Mesodermal cell (in vitro differentiated cells): Measurements from ENCODE around the gene COL18A1.

Experiments used
- H3K27ac ChIP-seq: 2 replicates; pipeline ENCODE4 v1.7.0; 2013; ENCODE audit warnings: mild to moderate bottlenecking, low read depth, low read length, moderate library complexity; ENCODE audit not compliant: severe bottlenecking
- H3K36me3 ChIP-seq: 2 replicates; pipeline ENCODE4 v1.7.1; 2013; ENCODE audit warnings: mild to moderate bottlenecking, low read length, moderate library complexity; ENCODE audit not compliant: control insufficient read depth, insufficient read depth
- H3K4me1 ChIP-seq: one replicate; pipeline ENCODE4 v1.7.1; 2013; ENCODE audit warnings: mild to moderate bottlenecking, low read length; ENCODE audit not compliant: insufficient read depth, control insufficient read depth, poor library complexity, severe bottlenecking
- H3K4me3 ChIP-seq: 2 replicates; pipeline ENCODE4 v1.7.0; 2013; ENCODE audit warnings: low read length, control low read depth, mild to moderate bottlenecking; ENCODE audit not compliant: insufficient read depth, poor library complexity, severe bottlenecking; ENCODE audit errors: extremely low read depth
- H3K9me3 ChIP-seq: 2 replicates; pipeline ENCODE4 v1.7.1; 2013; ENCODE audit warnings: mild to moderate bottlenecking, low read length, moderate library complexity; ENCODE audit not compliant: control insufficient read depth
- WGBS, 2 experiments: methylation state at CpG; one replicate each; pipeline ENCODE4 v1.1.5; 2013; ENCODE audit warnings: missing lambda C conversion rate in 2 of 2; ENCODE audit not compliant: insufficient coverage in 2 of 2; 5-methylcytosine and 5-hydroxymethylcytosine counted together

The COL18A1 gene

DNA sequence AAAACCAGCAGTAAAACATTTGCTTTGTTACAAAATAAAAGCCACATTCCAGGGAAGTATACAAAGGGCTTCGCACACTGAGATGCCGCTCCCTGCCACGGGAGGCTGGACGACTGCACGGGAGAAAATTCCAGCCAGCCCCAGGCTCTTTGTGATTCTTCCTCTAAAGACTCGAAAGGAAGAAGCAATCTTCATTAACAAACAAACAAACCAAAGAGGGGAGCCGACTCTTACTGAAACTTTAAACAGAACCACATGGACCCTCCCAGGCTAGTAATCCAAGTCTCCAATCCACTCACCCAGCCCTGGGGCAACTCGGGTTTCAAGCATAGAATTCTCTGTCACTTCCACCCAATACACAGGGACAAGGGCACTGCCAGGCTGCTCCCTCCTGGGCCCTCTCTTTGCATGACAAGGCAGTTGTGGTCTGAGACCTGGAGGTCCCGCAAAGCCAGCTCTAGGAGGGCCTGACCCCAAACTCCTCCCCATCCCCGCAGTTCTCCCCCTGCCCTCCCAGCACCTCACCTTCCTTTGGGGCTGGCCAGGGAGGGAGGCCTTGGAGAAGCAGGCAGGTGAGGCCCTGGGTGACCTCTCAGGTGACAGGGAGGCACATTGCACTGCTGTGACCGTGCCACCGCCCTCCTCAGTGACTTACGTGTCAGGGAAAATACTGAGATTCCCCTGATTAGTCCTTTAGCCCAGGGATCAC, 26.6 kb upstream of the COL18A1 start:
- Histone ChIP-seq H3K4me1 (peaks cover 5% of the 10 kb centered on the region), H3K36me3 (no peaks in the 10 kb centered on the region), H3K4me3 (no peak overlapping the region), H3K9me3 (no peaks in the 10 kb centered on the region), H3K27ac (no peak overlapping the region)
- 37 to 46% methylated on average over 9 to 12 of the region's 13 CpGs for WGBS, 2 experiments

DNA sequence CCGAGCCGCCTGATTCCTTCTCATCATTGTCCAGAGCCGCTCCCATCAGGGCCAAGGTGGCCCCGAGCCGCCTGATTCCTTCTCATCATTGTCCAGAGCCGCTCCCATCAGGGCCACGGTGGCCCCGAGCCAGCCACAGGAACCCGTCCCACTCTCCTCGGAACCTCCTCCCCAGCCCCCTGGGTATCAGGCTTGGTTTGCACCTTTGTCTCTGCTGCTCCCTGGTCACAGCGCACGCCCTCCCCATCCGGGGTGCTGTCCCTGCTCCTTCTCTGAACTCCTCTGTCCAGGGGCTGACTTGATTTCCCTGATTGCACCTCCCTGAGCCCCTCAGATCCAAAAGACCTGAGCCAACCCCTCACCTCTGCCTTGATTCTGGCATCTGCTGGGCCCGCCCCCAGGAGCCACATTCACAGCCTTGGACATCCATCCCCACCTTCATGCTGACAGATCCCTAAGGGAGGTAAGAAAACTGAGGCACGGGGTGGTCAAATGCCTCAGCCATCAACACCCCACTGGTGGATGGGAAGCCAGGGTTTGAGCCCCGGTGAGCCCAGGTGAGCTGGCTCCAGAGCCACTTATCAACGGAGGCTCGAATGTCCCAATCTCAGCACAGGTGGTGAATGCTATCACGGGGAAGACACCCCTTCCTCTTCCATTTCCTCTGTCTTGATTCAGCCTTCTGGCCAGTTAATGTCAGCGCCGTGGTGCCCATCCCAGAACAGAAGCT, 25.6 kb upstream of the COL18A1 start:
- no peak overlapping the region for H3K27ac ChIP-seq
- H3K4me1 ChIP-seq: peaks cover 5% of the 10 kb centered on the region
- no peaks in the 10 kb centered on the region for H3K9me3 ChIP-seq
- WGBS, 2 experiments: 91 to 92% methylated on average over 15 of the region's 21 CpGs
- no peaks in the 10 kb centered on the region for H3K36me3 ChIP-seq
- H3K4me3 ChIP-seq: no peak overlapping the region

DNA sequence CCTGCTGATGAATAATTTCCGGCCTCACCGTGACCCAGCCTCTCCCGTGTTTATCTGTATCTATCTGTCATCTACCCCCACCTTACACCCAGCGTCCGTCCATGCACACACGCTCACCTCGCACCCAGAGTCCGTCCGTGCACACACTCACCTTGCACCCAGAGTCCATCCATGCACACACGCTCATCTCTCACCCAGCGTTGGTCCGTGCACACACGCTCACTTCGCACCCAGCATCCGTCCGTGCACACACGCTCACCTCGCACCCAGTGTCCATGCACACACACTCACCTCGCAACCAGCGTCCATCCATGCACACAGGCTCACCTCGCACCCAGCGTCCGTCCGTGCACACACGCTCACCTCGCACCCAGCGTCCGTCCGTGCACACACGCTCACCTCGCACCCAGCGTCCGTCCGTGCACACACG, 25.0 kb upstream of the COL18A1 start:
- whole genome bisulfite sequencing, 2 experiments: 93% methylated on average over 13 to 23 of the region's 35 CpGs
- Histone ChIP-seq H3K27ac (no peak overlapping the region), H3K36me3 (no peaks in the 10 kb centered on the region), H3K9me3 (no peaks in the 10 kb centered on the region), H3K4me1 (peaks cover 5% of the 10 kb centered on the region), H3K4me3 (no peak overlapping the region)

DNA sequence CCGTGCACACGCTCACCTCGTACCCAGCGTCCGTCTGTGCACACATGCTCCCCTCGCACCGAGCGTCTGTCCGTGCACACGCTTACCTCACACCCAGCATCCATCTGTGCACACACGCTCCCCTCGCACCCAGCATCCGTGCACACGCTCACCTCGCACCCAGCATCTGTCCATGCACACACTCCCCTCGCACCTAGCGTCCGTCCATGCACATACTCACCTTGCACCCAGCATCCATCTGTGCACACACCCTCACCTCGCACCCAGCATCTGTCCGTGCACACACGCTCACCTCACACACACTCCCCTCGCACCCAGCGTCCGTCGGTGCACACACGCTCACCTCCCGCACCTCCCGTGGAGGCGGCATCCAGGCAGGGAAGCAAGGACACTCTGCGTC, 24.4 kb upstream of the COL18A1 start:
- Histone ChIP-seq H3K27ac (no peak overlapping the region), H3K9me3 (no peaks in the 10 kb centered on the region), H3K4me3 (no peak overlapping the region), H3K4me1 (peaks cover 5% of the 10 kb centered on the region), H3K36me3 (no peaks in the 10 kb centered on the region)
- 95 to 97% methylated on average over 23 to 28 of the region's 30 CpGs for WGBS, 2 experiments

DNA sequence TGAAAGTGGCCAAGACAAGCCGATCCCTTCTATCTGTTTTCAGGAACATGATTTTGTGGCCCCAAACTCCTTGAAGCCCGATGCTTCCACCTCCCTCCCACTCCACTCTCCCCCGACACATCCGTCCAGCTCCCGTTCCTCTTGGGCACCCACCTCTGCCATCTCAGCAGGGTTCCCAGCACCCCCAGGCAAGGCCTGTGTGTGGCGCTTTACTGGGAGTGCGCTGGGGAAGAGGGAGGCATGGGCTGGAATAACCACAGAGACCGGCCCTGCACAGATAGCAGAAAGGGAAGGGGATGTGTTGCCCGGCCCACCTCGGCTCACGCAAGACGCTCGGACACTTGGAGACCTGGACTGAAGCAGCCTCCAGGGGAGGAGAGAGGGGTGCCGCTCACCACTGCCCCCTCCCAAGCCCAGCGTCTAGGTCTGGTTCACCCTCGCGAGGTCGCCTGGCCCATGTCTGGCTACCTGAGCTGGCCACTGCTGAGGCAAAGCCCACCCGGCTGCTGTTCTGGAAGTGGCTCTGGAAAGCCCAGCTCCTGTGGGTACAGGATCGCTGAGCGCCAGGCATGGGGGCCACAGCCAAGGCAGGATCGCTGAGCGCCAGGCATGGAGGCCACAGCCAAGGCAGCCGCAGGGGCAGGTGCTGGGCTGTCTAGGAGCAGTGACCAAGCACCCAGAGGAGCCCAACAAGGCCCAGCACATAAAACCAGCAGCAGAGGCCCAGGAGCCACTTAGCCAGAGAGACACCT, 23.8 kb upstream of the COL18A1 start:
- Histone ChIP-seq H3K4me1 (peaks cover 7% of the 10 kb centered on the region), H3K27ac (no peak overlapping the region), H3K4me3 (no peak overlapping the region), H3K36me3 (no peaks in the 10 kb centered on the region), H3K9me3 (no peaks in the 10 kb centered on the region)
- WGBS, 2 experiments: 89% methylated on average over 16 to 21 of the region's 24 CpGs

DNA sequence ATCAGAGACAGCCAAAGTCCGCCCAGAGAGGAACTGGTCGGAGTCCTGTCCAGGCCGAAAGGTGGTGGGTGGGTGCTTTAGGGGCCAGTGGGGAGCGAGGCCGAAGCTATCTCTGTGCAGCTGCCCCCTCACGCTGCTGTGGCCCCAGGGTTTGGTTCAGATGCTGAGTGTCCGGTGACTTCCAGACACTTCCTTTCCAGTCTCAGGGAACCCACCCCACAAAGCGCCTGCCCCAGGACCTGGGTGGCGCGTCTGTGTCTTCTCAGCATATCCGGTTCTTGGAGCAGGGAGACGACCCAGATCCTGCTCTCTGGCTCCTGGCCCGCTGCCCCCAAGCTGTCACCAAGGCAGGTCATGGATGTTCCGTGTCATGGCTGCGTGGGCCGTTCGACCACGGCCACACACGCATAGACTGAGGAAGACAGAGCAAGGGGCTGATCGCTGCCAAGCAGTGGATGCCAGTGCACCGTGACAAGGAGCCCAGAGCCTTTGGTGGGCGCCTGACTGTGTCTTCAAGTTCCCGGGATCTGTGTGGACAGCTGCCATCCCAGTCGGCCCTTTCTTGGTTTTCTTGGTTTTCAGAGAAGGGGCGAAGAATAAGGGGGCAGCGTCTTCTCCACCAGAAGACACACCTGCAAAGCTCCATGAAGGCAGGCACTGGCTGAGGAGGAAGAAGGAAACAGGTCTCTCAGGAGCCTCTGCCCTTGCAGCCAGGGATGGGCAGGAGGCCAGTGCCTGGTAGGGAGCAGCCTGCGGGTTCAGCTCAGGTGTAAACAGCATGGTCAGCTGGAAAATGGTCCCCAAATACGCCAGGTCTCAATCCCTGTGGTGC, 22.9 kb upstream of the COL18A1 start:
- H3K36me3 ChIP-seq: no peaks in the 10 kb centered on the region
- WGBS, 2 experiments: 93% methylated on average over 28 of the region's 28 CpGs
- H3K9me3 ChIP-seq: no peaks in the 10 kb centered on the region
- peaks cover 16% of the 10 kb centered on the region for H3K4me1 ChIP-seq
- H3K4me3 ChIP-seq: no peak overlapping the region
- H3K27ac ChIP-seq: no peak overlapping the region

DNA sequence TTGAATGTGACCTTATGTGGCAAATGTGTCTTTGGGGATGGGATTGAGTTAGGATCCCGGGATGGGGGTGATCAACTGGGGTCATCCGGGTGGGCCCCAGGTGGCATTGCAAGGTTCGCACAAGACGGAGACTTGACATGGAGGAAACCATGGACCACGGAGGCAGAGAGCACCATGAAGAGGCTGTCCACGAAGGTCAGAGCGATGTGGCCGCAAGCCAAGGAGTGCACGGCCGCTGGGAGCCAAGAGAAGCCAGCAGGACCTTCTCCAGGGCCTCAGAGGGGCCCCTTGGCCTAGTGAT, 22.3 kb upstream of the COL18A1 start:
- 96 to 98% methylated on average over 9 to 10 of the region's 10 CpGs for WGBS, 2 experiments
- Histone ChIP-seq H3K4me1 (peaks cover 20% of the 10 kb centered on the region), H3K4me3 (no peak overlapping the region), H3K36me3 (no peaks in the 10 kb centered on the region), H3K9me3 (no peaks in the 10 kb centered on the region), H3K27ac (no peak overlapping the region)

DNA sequence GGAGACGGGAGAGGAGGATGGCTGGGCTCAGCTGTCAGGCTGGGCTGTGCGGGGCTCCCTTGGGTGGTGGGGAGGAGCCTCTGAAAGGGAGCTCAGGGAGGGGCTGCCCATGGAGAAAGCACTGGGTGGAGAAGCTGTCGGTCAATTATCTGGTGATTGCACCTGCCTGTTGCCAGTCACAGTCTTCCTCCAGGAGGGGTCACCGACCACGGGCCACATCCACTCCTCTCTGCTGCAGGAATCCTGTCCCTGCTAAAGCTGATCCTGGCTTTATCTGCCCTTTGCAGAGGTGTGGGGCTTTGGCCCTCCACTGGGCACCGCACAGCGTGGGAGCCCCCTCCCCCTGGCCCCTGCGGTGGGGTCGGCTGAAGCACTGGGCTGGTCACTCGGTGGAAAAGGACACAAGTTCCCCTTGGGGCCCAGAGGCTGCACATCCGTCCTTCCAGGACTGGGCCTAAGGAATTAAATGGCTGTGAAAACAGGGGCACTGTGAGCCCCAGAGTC, 21.8 kb upstream of the COL18A1 start:
- 91 to 95% methylated on average over 8 to 11 of the region's 11 CpGs for WGBS, 2 experiments
- Histone ChIP-seq H3K4me1 (peaks cover 21% of the 10 kb centered on the region), H3K9me3 (no peaks in the 10 kb centered on the region), H3K4me3 (no peak overlapping the region), H3K36me3 (no peaks in the 10 kb centered on the region), H3K27ac (no peak overlapping the region)

DNA sequence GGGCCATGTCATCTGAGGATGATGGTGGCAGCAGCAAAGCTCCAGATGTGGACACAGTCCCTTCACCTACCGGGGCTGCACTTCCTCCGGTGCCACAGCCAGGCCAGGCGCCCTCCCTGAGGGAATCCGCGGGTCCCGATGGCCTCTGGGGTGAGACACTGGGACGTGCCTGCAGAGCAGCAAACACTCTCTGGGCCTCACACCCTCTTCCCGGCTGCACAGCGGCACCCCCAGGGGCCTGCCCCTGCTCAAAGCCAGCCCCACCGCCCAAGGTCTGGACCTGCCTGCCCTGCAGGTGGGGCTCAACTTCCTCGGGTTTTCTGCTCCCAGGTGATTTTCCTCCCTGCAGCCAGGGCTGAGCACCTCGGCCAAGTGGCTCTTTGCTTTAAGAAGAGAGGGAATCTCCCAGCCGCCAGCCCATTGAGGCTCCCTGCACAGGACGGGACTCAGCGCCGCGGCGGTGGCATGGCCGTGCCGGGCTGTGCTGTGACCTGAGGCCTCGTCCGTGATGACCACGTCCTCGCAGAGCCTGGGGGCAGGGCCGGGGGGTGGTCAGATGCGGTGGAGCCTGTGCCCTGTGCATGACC, 21.3 kb upstream of the COL18A1 start:
- Histone ChIP-seq H3K4me1 (peaks cover 22% of the 10 kb centered on the region), H3K9me3 (no peaks in the 10 kb centered on the region), H3K4me3 (no peak overlapping the region), H3K36me3 (no peaks in the 10 kb centered on the region), H3K27ac (no peak overlapping the region)
- WGBS, 2 experiments: 68 to 81% methylated on average over 21 to 25 of the region's 26 CpGs
